Chondrocyte (in vitro differentiated cells): ENCODE data around the gene WBP2NL. TPM values are rescaled to one million over a fixed set of nuclear protein-coding genes. Genes with fewer than 3 reads are reported as not detected.

Experiments used
- DNase-seq: peaks from one replicate; pipeline ENCODE4 v3.0.0; 2021; ENCODE audit warnings: mixed read lengths, low spot score
- H3K27ac Mint-ChIP-seq: one replicate; pipeline ENCODE4 v1.8.0; 2021; ENCODE audit warnings: mild to moderate bottlenecking, moderate library complexity, mixed read lengths; ENCODE audit not compliant: unreplicated experiment
- H3K27me3 Mint-ChIP-seq: 2 replicates; pipeline ENCODE4 v1.8.0; 2021; ENCODE audit warnings: low read depth, mixed read lengths
- H3K36me3 Mint-ChIP-seq: 2 replicates; pipeline ENCODE4 v1.8.0; 2021; ENCODE audit warnings: low read depth, mixed read lengths
- H3K4me1 Mint-ChIP-seq: 2 replicates; pipeline ENCODE4 v1.8.0; 2021; ENCODE audit warnings: low read depth, mild to moderate bottlenecking, mixed read lengths
- H3K4me3 Mint-ChIP-seq: one replicate; pipeline ENCODE4 v1.8.0; 2021; ENCODE audit warnings: mild to moderate bottlenecking, moderate library complexity, mixed read lengths; ENCODE audit not compliant: unreplicated experiment
- H3K9me3 Mint-ChIP-seq: 2 replicates; pipeline ENCODE4 v1.8.0; 2021; ENCODE audit warnings: low read depth, mixed read lengths
- total RNA-seq: library from RNA; stranded (reverse); gene quantifications from 3 replicates; pipeline ENCODE4 v1.2.1, GENCODE V29; 2021
- TF ChIP-seq, protein P1 (sequence below): fragments of 200-600 bp; sonication (generic); IDR thresholded peaks from 2 replicates; pipeline ENCODE4 v1.5.0; 2021; ENCODE audit warnings: antibody characterized with exemption, mild to moderate bottlenecking, moderate library complexity

WBP2NL gene
- total RNA-seq, 1 donor from 2014 or later, result not detected

DNA sequence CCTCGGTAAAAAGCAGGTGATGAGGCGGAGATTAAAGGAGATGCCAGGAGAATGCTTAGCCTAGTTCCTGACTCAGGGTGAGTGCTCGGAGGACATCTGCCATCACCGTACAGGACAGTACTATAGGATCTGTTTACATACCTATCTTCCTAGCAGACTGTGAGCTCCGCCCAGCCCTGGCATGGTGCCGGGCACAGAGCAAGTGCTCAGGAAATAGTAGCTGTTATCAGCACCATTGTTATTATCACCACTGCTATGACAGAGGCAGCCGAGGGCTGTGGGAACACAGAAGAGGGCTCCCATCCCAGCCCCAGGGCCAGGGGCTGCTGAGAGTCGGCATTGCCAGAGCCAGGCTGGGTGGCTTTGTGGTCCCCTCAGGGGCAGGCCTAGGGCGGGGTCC lies 30.0 kb upstream of the WBP2NL start:
- Mint-ChIP-seq H3K4me1 (no peaks in the 10 kb centered on the region), H3K27ac (no peak overlapping the region), H3K27me3 (peaks cover 10% of the 10 kb centered on the region), H3K4me3 (no peak overlapping the region), H3K36me3 (peaks cover 2% of the 10 kb centered on the region), H3K9me3 (no peaks in the 10 kb centered on the region)
- DNase-seq, result no peak
- TF ChIP-seq, protein P1, sequence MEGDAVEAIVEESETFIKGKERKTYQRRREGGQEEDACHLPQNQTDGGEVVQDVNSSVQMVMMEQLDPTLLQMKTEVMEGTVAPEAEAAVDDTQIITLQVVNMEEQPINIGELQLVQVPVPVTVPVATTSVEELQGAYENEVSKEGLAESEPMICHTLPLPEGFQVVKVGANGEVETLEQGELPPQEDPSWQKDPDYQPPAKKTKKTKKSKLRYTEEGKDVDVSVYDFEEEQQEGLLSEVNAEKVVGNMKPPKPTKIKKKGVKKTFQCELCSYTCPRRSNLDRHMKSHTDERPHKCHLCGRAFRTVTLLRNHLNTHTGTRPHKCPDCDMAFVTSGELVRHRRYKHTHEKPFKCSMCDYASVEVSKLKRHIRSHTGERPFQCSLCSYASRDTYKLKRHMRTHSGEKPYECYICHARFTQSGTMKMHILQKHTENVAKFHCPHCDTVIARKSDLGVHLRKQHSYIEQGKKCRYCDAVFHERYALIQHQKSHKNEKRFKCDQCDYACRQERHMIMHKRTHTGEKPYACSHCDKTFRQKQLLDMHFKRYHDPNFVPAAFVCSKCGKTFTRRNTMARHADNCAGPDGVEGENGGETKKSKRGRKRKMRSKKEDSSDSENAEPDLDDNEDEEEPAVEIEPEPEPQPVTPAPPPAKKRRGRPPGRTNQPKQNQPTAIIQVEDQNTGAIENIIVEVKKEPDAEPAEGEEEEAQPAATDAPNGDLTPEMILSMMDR, result no peak

DNA sequence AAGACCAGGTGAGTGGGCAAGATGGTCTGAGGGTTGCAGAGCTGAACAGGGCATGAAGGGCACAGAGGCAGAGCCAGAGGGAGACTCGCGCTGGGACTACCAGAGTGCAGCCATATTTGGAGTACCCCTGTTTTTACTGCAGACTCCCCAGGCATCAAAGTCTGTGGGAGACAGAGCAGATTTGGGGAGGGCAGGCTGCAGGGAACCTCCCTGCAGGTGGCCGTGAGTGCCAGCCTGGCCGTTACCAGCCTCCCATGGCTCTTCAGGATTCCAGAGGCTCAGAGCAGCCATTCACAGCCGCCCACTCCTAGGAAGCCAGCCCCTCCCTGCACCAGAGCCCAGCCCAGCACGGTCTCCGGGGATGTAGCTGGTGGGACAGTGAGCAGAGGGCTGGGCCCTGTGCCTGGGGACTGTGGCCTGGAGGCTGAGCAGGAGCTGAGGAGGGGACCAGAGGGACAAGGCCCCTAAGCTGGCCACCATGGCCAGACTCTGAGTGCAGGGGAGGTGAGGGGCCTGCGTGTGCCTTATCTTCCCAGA lies 29.4 kb upstream of the WBP2NL start, which contains the start of gene SEPTIN3:
Gene SEPTIN3, plus strand, starts transcription at position 334 of the 537 bp plus-strand sequence. CDS start 2,050 bp downstream, outside the sequence.
- TF ChIP-seq, protein P1, result no peak
- DNase-seq, result no peak
- H3K9me3 Mint-ChIP-seq, result no peaks in the 10 kb centered on the region
- H3K27ac Mint-ChIP-seq, result no peak within 1 kb of the TSS
- H3K36me3 Mint-ChIP-seq, result peaks cover 2% of the 10 kb centered on the region
- H3K27me3 Mint-ChIP-seq, result peaks cover 12% of the 10 kb centered on the region
- no peaks in the 10 kb centered on the region for H3K4me1 Mint-ChIP-seq
- no peak within 1 kb of the TSS for H3K4me3 Mint-ChIP-seq

DNA sequence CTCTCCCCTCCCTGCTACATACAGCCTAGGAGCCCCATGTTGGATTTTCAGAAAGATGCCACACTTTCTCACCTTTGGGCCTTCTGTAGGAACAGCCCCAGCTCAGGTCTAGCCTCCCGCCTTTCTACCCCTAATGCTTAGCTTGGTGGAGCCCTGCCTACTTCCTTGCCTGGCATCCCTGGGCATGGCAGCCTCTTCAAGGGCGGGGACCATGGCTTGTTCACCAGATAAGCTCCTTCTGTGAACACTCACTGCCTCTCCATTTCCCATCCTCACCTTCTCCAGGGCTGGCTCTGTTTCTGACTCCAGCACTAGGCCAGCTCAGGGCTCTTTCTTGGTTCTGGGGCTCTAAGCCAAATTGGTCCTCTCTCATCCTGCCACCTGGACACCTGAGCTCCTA lies 28.0 kb upstream of the WBP2NL start:
- Mint-ChIP-seq H3K9me3 (no peaks in the 10 kb centered on the region), H3K27ac (no peak overlapping the region), H3K4me3 (no peak overlapping the region), H3K4me1 (no peaks in the 10 kb centered on the region), H3K27me3 (peaks cover 21% of the 10 kb centered on the region), H3K36me3 (peaks cover 2% of the 10 kb centered on the region)
- TF ChIP-seq, protein P1, result no peak
- DNase-seq, result no peak

DNA sequence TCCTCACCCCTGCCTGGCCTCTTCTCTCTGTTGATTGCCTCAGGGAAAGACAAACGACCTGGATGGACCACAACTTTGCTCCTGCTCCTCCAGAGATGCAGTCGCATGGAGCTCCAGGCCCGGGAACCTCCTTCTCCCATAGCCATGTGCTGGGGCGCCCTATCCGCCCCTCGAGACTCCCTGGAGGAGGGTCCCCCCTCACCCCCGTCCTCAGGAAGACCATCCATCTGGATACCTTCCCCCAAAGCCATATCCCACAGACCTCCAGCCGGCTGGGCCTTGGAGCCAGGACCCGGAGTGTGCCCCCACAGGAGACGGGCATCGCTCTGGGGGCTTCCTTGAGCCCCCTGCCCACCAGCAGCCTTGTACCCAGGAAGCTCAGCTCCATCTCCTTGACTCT lies 27.2 kb upstream of the WBP2NL start:
- no peak overlapping the region for H3K4me3 Mint-ChIP-seq
- no peak overlapping the region for H3K27ac Mint-ChIP-seq
- no peaks in the 10 kb centered on the region for H3K9me3 Mint-ChIP-seq
- TF ChIP-seq, protein P1, result no peak
- no peak for DNase-seq
- peaks cover 2% of the 10 kb centered on the region for H3K36me3 Mint-ChIP-seq
- peaks cover 27% of the 10 kb centered on the region for H3K27me3 Mint-ChIP-seq
- H3K4me1 Mint-ChIP-seq, result peaks cover 4% of the 10 kb centered on the region

DNA sequence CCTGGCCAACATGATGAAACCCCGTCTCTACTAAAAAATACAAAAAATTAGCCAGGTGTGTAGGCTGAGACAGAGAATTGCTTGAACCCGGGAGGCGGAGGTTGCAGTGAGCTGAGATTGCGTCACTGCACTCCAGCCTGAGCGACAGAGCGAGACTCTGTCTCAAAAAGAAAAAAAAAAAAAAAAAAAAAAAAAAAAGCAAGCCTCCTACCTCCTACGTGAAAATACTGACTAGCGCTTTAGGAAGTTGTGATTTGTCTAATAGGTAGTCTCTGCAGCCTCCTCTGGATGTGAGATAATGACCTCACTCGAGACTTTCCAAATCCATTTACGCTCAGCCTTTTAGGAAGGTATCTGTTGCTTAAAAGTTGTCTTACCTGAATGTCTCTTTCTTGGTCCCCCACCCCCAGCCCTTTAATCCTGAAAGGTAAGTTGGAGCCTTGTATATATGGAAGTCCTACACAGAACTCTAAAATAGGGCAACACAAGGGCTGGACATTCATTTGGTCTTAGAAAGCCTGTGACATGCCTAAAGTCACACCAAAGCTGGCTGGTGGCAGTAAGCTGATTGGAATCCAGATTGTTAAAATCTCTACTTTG lies 23.8 kb upstream of the WBP2NL start:
- H3K4me3 Mint-ChIP-seq, result no peak overlapping the region
- DNase-seq, result no peak

More for the DNA sequence above, 23.8 kb upstream of the WBP2NL start:
- Mint-ChIP-seq H3K36me3 (peaks cover 2% of the 10 kb centered on the region), H3K9me3 (no peaks in the 10 kb centered on the region), H3K27me3 (peaks cover 38% of the 10 kb centered on the region), H3K27ac (no peak overlapping the region), H3K4me1 (peaks cover 4% of the 10 kb centered on the region)
- TF ChIP-seq, protein P1, result no peak
